ENCODE results near the gene PTPRK. TPM values are rescaled to one million over a fixed set of nuclear protein-coding genes. Genes with fewer than 3 reads are reported as not detected.

PTPRK gene
- total RNA-seq, 1 experiment from 2014 or later, result 265 TPM

- peak; percentile 44 for DNase-seq
- peak overlapping the region; percentile 69 for H3K27ac Mint-ChIP-seq (ENCODE audit: unreplicated experiment)
- H3K9me3 Mint-ChIP-seq (ENCODE audit: low read depth, unreplicated experiment), result no peaks in the 10 kb centered on the region
- BruUV-seq (replicated peaks), result no TSS peak
- intact Hi-C loops (cut with micrococcal nuclease; ENCODE audit: unreplicated experiment), result no loop called here
- peak overlapping the region; percentile 4 for H3K4me3 Mint-ChIP-seq (ENCODE audit: low read depth, unreplicated experiment)
- H3K4me1 Mint-ChIP-seq (ENCODE audit: low read depth, unreplicated experiment), result peaks cover 30% of the 10 kb centered on the region
- CTCF ChIA-PET, result no interaction called here
- no peaks in the 10 kb centered on the region for H3K36me3 Mint-ChIP-seq (ENCODE audit: insufficient read depth, unreplicated experiment)
- TF ChIP-seq, protein P1, sequence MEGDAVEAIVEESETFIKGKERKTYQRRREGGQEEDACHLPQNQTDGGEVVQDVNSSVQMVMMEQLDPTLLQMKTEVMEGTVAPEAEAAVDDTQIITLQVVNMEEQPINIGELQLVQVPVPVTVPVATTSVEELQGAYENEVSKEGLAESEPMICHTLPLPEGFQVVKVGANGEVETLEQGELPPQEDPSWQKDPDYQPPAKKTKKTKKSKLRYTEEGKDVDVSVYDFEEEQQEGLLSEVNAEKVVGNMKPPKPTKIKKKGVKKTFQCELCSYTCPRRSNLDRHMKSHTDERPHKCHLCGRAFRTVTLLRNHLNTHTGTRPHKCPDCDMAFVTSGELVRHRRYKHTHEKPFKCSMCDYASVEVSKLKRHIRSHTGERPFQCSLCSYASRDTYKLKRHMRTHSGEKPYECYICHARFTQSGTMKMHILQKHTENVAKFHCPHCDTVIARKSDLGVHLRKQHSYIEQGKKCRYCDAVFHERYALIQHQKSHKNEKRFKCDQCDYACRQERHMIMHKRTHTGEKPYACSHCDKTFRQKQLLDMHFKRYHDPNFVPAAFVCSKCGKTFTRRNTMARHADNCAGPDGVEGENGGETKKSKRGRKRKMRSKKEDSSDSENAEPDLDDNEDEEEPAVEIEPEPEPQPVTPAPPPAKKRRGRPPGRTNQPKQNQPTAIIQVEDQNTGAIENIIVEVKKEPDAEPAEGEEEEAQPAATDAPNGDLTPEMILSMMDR (IDR thresholded peaks at IDR 0.05; ENCODE audit: unreplicated experiment), result no peak
- H3K27me3 Mint-ChIP-seq (ENCODE audit: unreplicated experiment), result no peaks in the 10 kb centered on the region
Measured at GRCh38 chr6:128152551-128152950, 367.8 kb downstream of the PTPRK start.

GRCh38 chr6:128150376-128150775, 370.0 kb downstream of the PTPRK start:
- no peak for DNase-seq
- no peaks in the 10 kb centered on the region for H3K9me3 Mint-ChIP-seq (ENCODE audit: low read depth, unreplicated experiment)
- H3K4me1 Mint-ChIP-seq (ENCODE audit: low read depth, unreplicated experiment), result peaks cover 30% of the 10 kb centered on the region
- BruUV-seq (replicated peaks), result no TSS peak
- H3K27me3 Mint-ChIP-seq (ENCODE audit: unreplicated experiment), result no peaks in the 10 kb centered on the region
- CTCF ChIA-PET, result interaction anchor here (0.8 kb wide), 1 partner anchor 11 kb away, joined by 4 read pairs; no protein-coding TSS in a partner anchor
- TF ChIP-seq, protein P1 (IDR thresholded peaks at IDR 0.05; ENCODE audit: unreplicated experiment), result no peak
- H3K4me3 Mint-ChIP-seq (ENCODE audit: low read depth, unreplicated experiment), result no peak overlapping the region
- H3K36me3 Mint-ChIP-seq (ENCODE audit: insufficient read depth, unreplicated experiment), result no peaks in the 10 kb centered on the region
- intact Hi-C loops (cut with micrococcal nuclease; ENCODE audit: unreplicated experiment), result no loop called here
- no peak overlapping the region for H3K27ac Mint-ChIP-seq (ENCODE audit: unreplicated experiment)

DNA sequence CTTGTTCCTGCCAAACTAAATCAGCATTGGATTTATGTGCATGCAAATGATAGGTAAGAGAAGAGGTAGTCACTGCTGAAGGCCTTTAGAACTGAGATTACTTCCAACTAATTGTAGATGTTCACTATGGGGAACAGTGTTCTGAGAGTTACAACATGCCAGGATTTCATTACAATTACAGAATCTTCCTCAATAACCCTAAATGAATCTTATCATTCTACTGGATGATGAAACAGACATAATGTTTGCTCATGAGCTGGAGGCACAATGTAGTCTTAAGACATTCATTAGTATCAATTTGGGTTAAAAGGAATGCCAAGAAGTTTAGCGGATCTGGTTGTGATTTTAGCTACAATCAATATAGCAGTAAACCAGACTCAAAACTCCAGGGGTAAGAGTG, 370.6 kb downstream of the PTPRK start:
- H3K9me3 Mint-ChIP-seq (ENCODE audit: low read depth, unreplicated experiment), result no peaks in the 10 kb centered on the region
- no peak for DNase-seq
- TF ChIP-seq, protein P1 (IDR thresholded peaks at IDR 0.05; ENCODE audit: unreplicated experiment), result no peak
- no peak overlapping the region for H3K4me3 Mint-ChIP-seq (ENCODE audit: low read depth, unreplicated experiment)
- no peaks in the 10 kb centered on the region for H3K27me3 Mint-ChIP-seq (ENCODE audit: unreplicated experiment)
- H3K4me1 Mint-ChIP-seq (ENCODE audit: low read depth, unreplicated experiment), result peaks cover 32% of the 10 kb centered on the region
- H3K27ac Mint-ChIP-seq (ENCODE audit: unreplicated experiment), result no peak overlapping the region
- CTCF ChIA-PET, result interaction anchor here (0.8 kb wide), 1 partner anchor 10 kb away, joined by 4 read pairs; no protein-coding TSS in a partner anchor
- no peaks in the 10 kb centered on the region for H3K36me3 Mint-ChIP-seq (ENCODE audit: insufficient read depth, unreplicated experiment)
- intact Hi-C loops (cut with micrococcal nuclease; ENCODE audit: unreplicated experiment), result no loop called here
- no TSS peak for BruUV-seq (replicated peaks)

GRCh38 chr6:128144320-128144719, 376.1 kb downstream of the PTPRK start:
- peak overlapping the region; percentile 8 for H3K27ac Mint-ChIP-seq (ENCODE audit: unreplicated experiment)
- intact Hi-C loops (cut with micrococcal nuclease; ENCODE audit: unreplicated experiment), result no loop called here
- H3K27me3 Mint-ChIP-seq (ENCODE audit: unreplicated experiment), result no peaks in the 10 kb centered on the region
- TF ChIP-seq, protein P1 (IDR thresholded peaks at IDR 0.05; ENCODE audit: unreplicated experiment), result no peak
- CTCF ChIA-PET, result no interaction called here
- peaks cover 34% of the 10 kb centered on the region for H3K4me1 Mint-ChIP-seq (ENCODE audit: low read depth, unreplicated experiment)
- no peak overlapping the region for H3K4me3 Mint-ChIP-seq (ENCODE audit: low read depth, unreplicated experiment)
- H3K36me3 Mint-ChIP-seq (ENCODE audit: insufficient read depth, unreplicated experiment), result peaks cover 5% of the 10 kb centered on the region
- no peaks in the 10 kb centered on the region for H3K9me3 Mint-ChIP-seq (ENCODE audit: low read depth, unreplicated experiment)
- BruUV-seq (replicated peaks), result no TSS peak
- DNase-seq, result no peak
